Heart left ventricle (tissue), 16 donors: Measurements from ENCODE around the gene HIVEP2. TPM values are rescaled to one million over a fixed set of nuclear protein-coding genes. Genes with fewer than 3 reads are reported as not detected.

Experiments used
- ATAC-seq, 4 donors: fragments of 200-7000 bp; cut with Tn5 transposase; one replicate each; pipeline ENCODE4 v1.9.1; 2020 to 2022; ENCODE audit warnings: moderate library complexity in 4 of 4, mild to moderate bottlenecking in 3 of 4, moderate number of reproducible peaks in 1 of 4
- DNase-seq, 5 donors: peaks; one replicate each; pipeline ENCODE4 v3.0.0-alpha.2; 2020
- H3K27ac ChIP-seq, 12 donors: fragments of 200-600 bp; sonication (generic) in 4 of 12; one replicate each; pipeline versions ENCODE4 v1.5.0 to v1.8.0; 2016 to 2022; ENCODE audit warnings: mild to moderate bottlenecking in 2 of 12
- H3K27me3 ChIP-seq, 9 donors: fragments of 200-600 bp; sonication (generic) in 2 of 9; one replicate each; pipeline versions ENCODE4 v1.5.1 to v1.8.0; 2016 to 2022; ENCODE audit warnings: mild to moderate bottlenecking in 3 of 9
- H3K36me3 ChIP-seq, 9 donors: fragments of 200-600 bp; sonication (generic) in 2 of 9; one replicate each; pipeline versions ENCODE4 v1.5.0 to v1.8.0; 2018 to 2022; ENCODE audit warnings: mild to moderate bottlenecking in 2 of 9
- H3K4me1 ChIP-seq, 12 donors: fragments of 200-600 bp; sonication (generic) in 4 of 12; one replicate each; pipeline versions ENCODE4 v1.5.0 to v1.8.0; 2016 to 2022; ENCODE audit warnings: mild to moderate bottlenecking in 3 of 12
- H3K4me3 ChIP-seq, 12 donors: fragments of 200-600 bp; sonication (generic) in 4 of 12; one replicate each; pipeline versions ENCODE4 v1.5.0 to v1.8.0; 2017 to 2022; ENCODE audit warnings: mild to moderate bottlenecking in 9 of 12, moderate library complexity in 4 of 12
- H3K9me3 ChIP-seq, 12 donors: fragments of 200-600 bp; sonication (generic) in 4 of 12; one replicate each; pipeline versions ENCODE4 v1.5.0 to v1.8.0; 2016 to 2022; ENCODE audit warnings: mild to moderate bottlenecking in 1 of 12
- POLR2A ChIP-seq, 2 donors: fragments of 450-650 bp; IDR thresholded peaks; one replicate each; pipeline ENCODE4 v1.6.1; 2017; ENCODE audit warnings: antibody characterized with exemption in 2 of 2, mild to moderate bottlenecking in 2 of 2, moderate library complexity in 2 of 2
- WGBS, 4 donors: extraction: QIAGEN DNeasy Blood & Tissue Kit in 2 of 4; methylation state at CpG; one replicate each; pipeline versions ENCODE4 v1.1.5 to v1.1.7; 2013 to 2018; 5-methylcytosine and 5-hydroxymethylcytosine counted together
- intact Hi-C, 10 donors: fragments of 100-400 bp; cut with DNase I; formaldehyde crosslinking; loops; one replicate each; pipeline versions ENCODE4 v1.11.1 to v1.14.2; 2022
- polyA plus RNA-seq, 2 donors: library from polyadenylated mRNA; stranded (reverse); fragments of 200-250 nt; gene quantifications; one replicate each; pipeline ENCODE4 v1.2.3, GENCODE V29; 2013
- total RNA-seq, 9 donors: library from RNA; depleted of rRNA in 2 of 9; stranded (reverse); fragments of >200 nt in 2 of 9; fragmentation: NEBNext Ultra II Directional in 3 of 9; extraction: Animal tissue kit (Norgen Biotek cat#: 25700) in 3 of 9; gene quantifications; one replicate each; pipeline versions ENCODE4 v1.1.0 to v1.2.4, GENCODE V29; 2016 to 2023
- TF ChIP-seq, protein P1 (sequence below), 12 donors: fragments of 200-600 bp; sonication (generic) in 4 of 12; IDR thresholded peaks; one replicate each; pipeline versions ENCODE4 v1.5.0 to v1.8.0; 2018 to 2022; ENCODE audit warnings: antibody characterized with exemption in 12 of 12, mild to moderate bottlenecking in 5 of 12
- donor health status: ischemic (EF 13 %, LVEDD 7.1; RV severe dilation, severe dysfunction).
- donor health status: healthy with polysubstance abuse.
- donor health status: DM: no; HTN: yes; CAD: no.
- donor health status: DM: no; HTN: no; CAD: no.
- donor health status: ischemic (EF 25% LVEDD 6.9; RV normal size, moderate dysfunction).
- donor health status: ischemic (EF 25% LVEDD 5.7; RV mildly dilated, moderate dysfunction).
- donor health status: healthy.
- donor health status: DM: yes; HTN: yes; CAD: no.
- donor health status: ischemic (EF 35%, LVEDD 5.7; RV mildly dilated, moderate dysfunction).
- donor health status: nonischemic (EF 11% LVEDD 7.7; RV severe dilation, severe dysfunction).
- donor health status: DM: yes; HTN: yes; CAD: no.
- donor health status: PGD.
- donor health status: ischemic (EF 29% LVEDD 5.4; RV normal size, mild dysfunction).
- donor health status: nonischemic (EF 23%, LVEDD 6.1; RV moderate dilation, normal function).

HIVEP2 gene
- total and polyA plus RNA-seq, 11 donors: 2.7 to 31.2 (median 20.4) TPM

DNA sequence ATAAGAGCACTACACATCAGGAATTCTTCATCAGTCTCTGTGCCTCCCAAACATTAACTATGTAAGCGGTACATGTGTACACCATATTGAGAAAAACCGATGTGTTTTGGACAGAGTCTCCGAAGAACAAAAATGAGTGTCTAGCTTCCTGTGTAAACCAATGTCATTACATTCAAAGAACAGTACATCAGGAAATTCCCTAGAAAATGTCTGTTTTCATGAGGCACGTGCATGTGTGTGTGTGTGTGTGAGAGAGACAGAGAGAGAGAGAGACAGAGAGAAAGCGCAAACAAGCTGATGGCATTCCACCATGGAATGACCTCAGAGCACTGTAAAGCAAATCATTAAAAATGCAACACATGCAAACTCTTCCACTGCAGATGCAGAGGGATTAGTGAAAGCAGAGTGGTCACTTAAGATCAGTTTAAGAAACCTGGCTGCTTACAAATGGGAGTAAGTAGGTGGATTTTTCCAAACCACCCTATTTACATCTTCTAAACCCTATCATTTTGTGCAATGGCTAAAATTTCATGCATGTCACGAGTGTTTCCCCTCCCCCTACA, 133.9 kb downstream of the HIVEP2 start:
- Histone ChIP-seq H3K27ac (no peak overlapping the region), H3K27me3 (no peaks in the 10 kb centered on the region), H3K4me3 (no peak overlapping the region), H3K4me1 (peaks cover 0 to 10% (median 3%) of the 10 kb centered on the region in 12 donors), H3K36me3 (no peaks in the 10 kb centered on the region), H3K9me3 (no peaks in the 10 kb centered on the region)
- WGBS, 4 donors: 68 to 77% (median 72%) methylated on average over 6 of the region's 6 CpGs
- ATAC-seq (peak in 1 of 4 donors; percentile 21), DNase-seq (no peak)
- intact Hi-C loops: no loop called here
- TF ChIP-seq, protein P1, sequence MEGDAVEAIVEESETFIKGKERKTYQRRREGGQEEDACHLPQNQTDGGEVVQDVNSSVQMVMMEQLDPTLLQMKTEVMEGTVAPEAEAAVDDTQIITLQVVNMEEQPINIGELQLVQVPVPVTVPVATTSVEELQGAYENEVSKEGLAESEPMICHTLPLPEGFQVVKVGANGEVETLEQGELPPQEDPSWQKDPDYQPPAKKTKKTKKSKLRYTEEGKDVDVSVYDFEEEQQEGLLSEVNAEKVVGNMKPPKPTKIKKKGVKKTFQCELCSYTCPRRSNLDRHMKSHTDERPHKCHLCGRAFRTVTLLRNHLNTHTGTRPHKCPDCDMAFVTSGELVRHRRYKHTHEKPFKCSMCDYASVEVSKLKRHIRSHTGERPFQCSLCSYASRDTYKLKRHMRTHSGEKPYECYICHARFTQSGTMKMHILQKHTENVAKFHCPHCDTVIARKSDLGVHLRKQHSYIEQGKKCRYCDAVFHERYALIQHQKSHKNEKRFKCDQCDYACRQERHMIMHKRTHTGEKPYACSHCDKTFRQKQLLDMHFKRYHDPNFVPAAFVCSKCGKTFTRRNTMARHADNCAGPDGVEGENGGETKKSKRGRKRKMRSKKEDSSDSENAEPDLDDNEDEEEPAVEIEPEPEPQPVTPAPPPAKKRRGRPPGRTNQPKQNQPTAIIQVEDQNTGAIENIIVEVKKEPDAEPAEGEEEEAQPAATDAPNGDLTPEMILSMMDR (IDR thresholded peaks at IDR 0.05): no peak
- no peak for TF ChIP-seq POLR2A (IDR thresholded peaks at IDR 0.05)

DNA sequence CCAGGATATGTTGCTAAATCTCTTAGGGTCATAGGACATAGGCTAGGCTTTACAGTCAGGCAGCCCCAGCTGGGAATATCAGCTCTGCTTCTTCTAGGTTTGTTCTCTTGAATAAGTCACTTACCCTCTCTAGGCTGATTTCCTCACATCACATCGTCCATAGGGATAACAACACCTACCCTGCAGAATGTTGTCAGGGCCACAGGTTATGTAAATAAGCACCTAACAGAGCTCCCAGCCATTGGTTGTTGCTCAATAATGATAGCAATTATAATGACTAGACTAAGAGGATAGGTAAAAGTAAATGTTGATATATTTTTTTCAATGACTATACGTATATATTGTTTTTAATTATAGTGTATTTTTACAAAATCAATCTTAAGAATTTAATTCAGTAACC, 135.0 kb downstream of the HIVEP2 start:
- no peaks in the 10 kb centered on the region for H3K36me3 ChIP-seq
- H3K4me1 ChIP-seq: peaks cover 0 to 5% (median 0%) of the 10 kb centered on the region in 12 donors
- TF ChIP-seq, protein P1 (IDR thresholded peaks at IDR 0.05): no peak
- TF ChIP-seq POLR2A (IDR thresholded peaks at IDR 0.05): no peak
- no peaks in the 10 kb centered on the region for H3K27me3 ChIP-seq
- no peaks in the 10 kb centered on the region for H3K9me3 ChIP-seq
- 92 to 97% (median 95%) methylated on average over 2 of the region's 2 CpGs for WGBS, 4 donors
- DNase-seq (no peak), ATAC-seq (no peak)
- no peak overlapping the region for H3K4me3 ChIP-seq
- no peak overlapping the region for H3K27ac ChIP-seq
- intact Hi-C loops: no loop called here

DNA sequence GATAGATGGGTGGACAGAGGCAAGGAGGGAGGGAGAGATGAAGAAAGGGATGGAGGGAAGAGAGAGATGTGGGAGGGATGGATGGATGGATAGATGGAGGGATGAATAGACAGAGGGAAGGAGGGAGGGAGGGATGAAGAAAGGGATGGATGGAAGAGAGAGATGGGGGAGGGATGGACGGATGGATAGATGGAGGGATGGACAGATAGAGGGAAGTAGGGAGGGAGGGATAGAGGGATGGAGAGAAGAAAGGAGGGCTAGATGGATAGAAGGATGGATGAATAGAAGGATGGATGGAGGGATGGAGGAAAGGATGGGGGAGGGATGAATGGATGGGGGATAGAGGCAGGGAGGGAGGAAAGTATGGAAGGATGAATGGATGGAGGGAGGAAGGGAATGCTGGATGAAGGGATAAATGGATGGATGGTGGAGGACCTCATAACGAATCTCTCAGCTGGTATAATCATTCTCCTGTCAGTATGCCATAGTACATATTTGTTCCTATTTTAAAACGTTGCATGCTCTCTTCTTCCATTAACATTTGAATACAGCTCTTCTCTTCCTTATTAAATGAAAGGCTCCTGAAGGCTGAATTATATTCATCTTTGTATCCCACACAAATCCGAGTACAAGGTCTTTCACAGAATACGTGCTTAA, 136.4 kb downstream of the HIVEP2 start:
- no peak overlapping the region for H3K4me3 ChIP-seq
- no peaks in the 10 kb centered on the region for H3K36me3 ChIP-seq
- no peak overlapping the region for H3K27ac ChIP-seq
- H3K27me3 ChIP-seq: no peaks in the 10 kb centered on the region
- WGBS, 4 donors: 93 to 95% (median 94%) methylated on average over 5 of the region's 5 CpGs
- TF ChIP-seq, protein P1 (IDR thresholded peaks at IDR 0.05): no peak
- no peak for TF ChIP-seq POLR2A (IDR thresholded peaks at IDR 0.05)
- ATAC-seq (no peak), DNase-seq (no peak)
- peaks cover 0 to 5% (median 1%) of the 10 kb centered on the region in 12 donors for H3K4me1 ChIP-seq
- no peaks in the 10 kb centered on the region for H3K9me3 ChIP-seq
- intact Hi-C loops: no loop called here

DNA sequence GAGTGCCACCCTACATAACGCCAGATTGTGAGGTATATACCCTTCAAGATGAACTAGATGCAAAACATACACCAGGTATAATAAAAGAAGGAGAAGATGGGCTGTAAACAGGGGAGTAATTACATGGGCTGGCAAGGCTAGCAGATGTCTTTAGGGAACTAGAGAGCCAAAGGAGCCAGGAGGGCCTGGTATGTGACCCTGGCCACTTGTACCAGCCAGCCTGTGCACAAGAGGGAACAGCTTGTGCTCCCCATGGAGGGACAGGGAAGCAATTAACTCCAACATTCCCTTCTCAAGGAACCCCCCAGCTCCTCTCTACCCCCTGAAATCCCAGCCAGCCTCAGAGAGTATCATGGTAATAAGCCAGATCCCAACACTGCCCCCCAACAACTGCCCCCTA, 139.9 kb downstream of the HIVEP2 start:
- TF ChIP-seq POLR2A (IDR thresholded peaks at IDR 0.05): no peak
- TF ChIP-seq, protein P1 (IDR thresholded peaks at IDR 0.05): no peak
- no peak overlapping the region for H3K27ac ChIP-seq
- no peaks in the 10 kb centered on the region for H3K27me3 ChIP-seq
- intact Hi-C loops: no loop called here
- peak in 2 of 4 donors; percentile 45 to 56 for ATAC-seq
- no peak for DNase-seq
- H3K4me1 ChIP-seq: peaks cover 0 to 23% (median 0%) of the 10 kb centered on the region in 12 donors
- WGBS, 4 donors: 95 to 100% (median 99%) methylated on average over 1 of the region's 1 CpG
- H3K36me3 ChIP-seq: no peaks in the 10 kb centered on the region
- no peak overlapping the region for H3K4me3 ChIP-seq
- no peaks in the 10 kb centered on the region for H3K9me3 ChIP-seq
